K562 (cell line): ENCODE data around the gene ERVH48-1. TPM values are rescaled to one million over a fixed set of nuclear protein-coding genes. Genes with fewer than 3 reads are reported as not detected.

Source experiments
- ARID3A ChIP-seq: IDR thresholded peaks from 2 replicates; pipeline ENCODE4 v1.6.1; 2012; ENCODE audit warnings: low read depth, low read length, improper control_type of control experiment, borderline replicate concordance
- ARID4B ChIP-seq: sonication (generic); formaldehyde crosslinking; IDR thresholded peaks from 2 replicates; pipeline ENCODE4 v1.8.0; 2022; ENCODE audit warnings: mild to moderate bottlenecking, missing genetic modification reagents
- CREB5 ChIP-seq: fragments of 250-450 bp; sonication (Bioruptor Pico); IDR thresholded peaks from 2 replicates; pipeline ENCODE4 v1.5.0; 2020; ENCODE audit warnings: mild to moderate bottlenecking
- FOXJ3 ChIP-seq: sonication (generic); formaldehyde crosslinking; IDR thresholded peaks from 2 replicates; pipeline ENCODE4 v1.4.0; 2020; ENCODE audit warnings: mild to moderate bottlenecking, missing genetic modification reagents
- HLTF ChIP-seq: fragments of 450-650 bp; IDR thresholded peaks from 2 replicates; pipeline ENCODE4 v1.6.1; 2016
- MYNN ChIP-seq, 2 experiments: sonication (generic); formaldehyde crosslinking in 1 of 2; IDR thresholded peaks; 2 replicates each; pipeline versions ENCODE4 v1.5.0 to v1.6.1; 2016 to 2020; ENCODE audit warnings: antibody characterized with exemption in 1 of 2, missing genetic modification reagents in 1 of 2
- NELFE ChIP-seq: IDR thresholded peaks from 2 replicates; pipeline ENCODE4 v1.6.1; 2011; ENCODE audit warnings: mild to moderate bottlenecking; ENCODE audit not compliant: insufficient read depth, insufficient read length
- NFE2L1 ChIP-seq: fragments of 450-650 bp; IDR thresholded peaks from 2 replicates; pipeline ENCODE4 v1.6.1; 2016; ENCODE audit warnings: missing genetic modification characterization, low read depth, mild to moderate bottlenecking, missing compliant biosample characterization, moderate library complexity, borderline replicate concordance
- SMARCE1 ChIP-seq: fragments of 450-650 bp; IDR thresholded peaks from 2 replicates; pipeline ENCODE4 v1.7.1; 2016; ENCODE audit warnings: mild to moderate bottlenecking
- SP2 ChIP-seq: IDR thresholded peaks from 2 replicates; pipeline ENCODE4 v1.6.1; 2011; ENCODE audit warnings: mild to moderate bottlenecking, low read depth, low read length, moderate library complexity; ENCODE audit not compliant: poor library complexity, severe bottlenecking; ENCODE audit errors: extremely low read depth
- SRSF7 ChIP-seq: fragments of 200-400 bp; formaldehyde crosslinking; optimal IDR thresholded peaks from 2 replicates; pipeline ENCODE3; 2017; ENCODE audit warnings: mild to moderate bottlenecking, low read depth, low read length
- U2AF2 ChIP-seq: fragments of 200-400 bp; formaldehyde crosslinking; optimal IDR thresholded peaks from 2 replicates; pipeline ENCODE3; 2017; ENCODE audit warnings: low read depth, mild to moderate bottlenecking, low read length
- WHSC1 ChIP-seq: IDR thresholded peaks from one replicate; pipeline ENCODE4 v1.6.1; 2012; ENCODE audit warnings: low read length, control low read depth, inconsistent platforms
- ZBTB1 ChIP-seq: sonication (generic); formaldehyde crosslinking; IDR thresholded peaks from 2 replicates; pipeline ENCODE4 v1.8.1; 2023; ENCODE audit warnings: missing genetic modification reagents, low read depth, mild to moderate bottlenecking, borderline replicate concordance
- ZBTB49 ChIP-seq: sonication (generic); formaldehyde crosslinking; IDR thresholded peaks from 2 replicates; pipeline ENCODE4 v1.8.0; 2022; ENCODE audit warnings: missing genetic modification reagents, mild to moderate bottlenecking, borderline replicate concordance
- ZNF699 ChIP-seq: fragments of 250-450 bp; sonication (Bioruptor Pico); IDR thresholded peaks from 2 replicates; pipeline ENCODE4 v1.8.0; 2021; ENCODE audit warnings: mild to moderate bottlenecking, moderate library complexity; ENCODE audit not compliant: insufficient replicate concordance
- ZNF740 ChIP-seq, 3 experiments: fragments of 200-800 bp in 1 of 3; sonication (Bioruptor generic) in 1 of 3; sonication (generic) in 1 of 3; formaldehyde crosslinking in 1 of 3; IDR thresholded peaks; 2 replicates each; pipeline versions ENCODE4 v1.6.1 to v1.8.0; 2016 to 2022; ENCODE audit warnings: mild to moderate bottlenecking in 2 of 3, missing compliant biosample characterization in 2 of 3, missing genetic modification characterization in 2 of 3, missing genetic modification reagents in 1 of 3
- polyA plus RNA-seq, 8 experiments: library from polyadenylated mRNA; depleted of rRNA in 4 of 8; stranded (reverse) in 5 of 8; unstranded in 3 of 8; fragments of >200 nt; fragmentation: Nextera tagmentation in 2 of 8; fragmentation: Illumina TruSeq in 1 of 8; extraction: Ambion mirVana in 2 of 8; extraction: Trizol in 1 of 8; gene quantifications; 2 replicates each; pipeline versions ENCODE4 v1.2.1 to v1.2.3, GENCODE V29; 2011 to 2014; ENCODE audit warnings: inconsistent platforms in 1 of 8, missing spikeins in 1 of 8
- total RNA-seq, 7 experiments: library from RNA; depleted of rRNA in 6 of 7; stranded (reverse); fragments of >200 nt in 6 of 7; fragmentation: Illumina TruSeq in 2 of 7; extraction: Trizol in 2 of 7; gene quantifications; 2 replicates each; pipeline versions ENCODE4 v1.2.1 to v1.2.3, GENCODE V29; 2011 to 2021; ENCODE audit warnings: low replicate concordance in 1 of 7

Gene ERVH48-1
- total and polyA plus RNA-seq, 9 of the 15 experiments (the other 6 are each of a cell fraction or from before 2014, with no cell fraction given) = 0.08 to 0.49 (median 0.16) TPM; not detected in 3

- no peak for TF ChIP-seq ARID4B (CRISPR knock-in tag)
- TF ChIP-seq NELFE = no peak
- no peak for TF ChIP-seq ZNF699 (CRISPR knock-in tag)
- no peak for TF ChIP-seq CREB5
- TF ChIP-seq ZBTB49 (CRISPR knock-in tag) = 0 out of 2 replicates have a peak, but pooled peaks have one; percentile 37
- no peak for TF ChIP-seq NFE2L1 (tag)
- no peak for TF ChIP-seq ZNF740 (CRISPR knock-in tag; IDR thresholded peaks at IDR 0.05)
- no peak for TF ChIP-seq ZNF740 (tag; IDR thresholded peaks at IDR 0.05)
- TF ChIP-seq U2AF2 = no peak
- no peak for TF ChIP-seq WHSC1
- no peak for TF ChIP-seq HLTF
- TF ChIP-seq SP2 = no peak
- TF ChIP-seq ARID3A = no peak
- TF ChIP-seq MYNN (IDR thresholded peaks at IDR 0.05) = no peak
- no peak for TF ChIP-seq MYNN (CRISPR knock-in tag; IDR thresholded peaks at IDR 0.05)
- TF ChIP-seq ZBTB1 (CRISPR knock-in tag) = no peak
- TF ChIP-seq FOXJ3 (CRISPR knock-in tag) = no peak
- no peak for TF ChIP-seq SMARCE1
- no peak for TF ChIP-seq SRSF7
Observed at GRCh38 chr21:42892582-42892930, 32.9 kb downstream of the ERVH48-1 start (continued).
